ENCODE results near the gene CDCA7. TPM values are rescaled to one million over a fixed set of nuclear protein-coding genes. Genes with fewer than 3 reads are reported as not detected.
"Not testable (repeated sequence)": the region's sequence is repeated elsewhere in the genome, so short reads cannot be mapped to it uniquely, and the experiment has no call there.

Gene CDCA7
- polyA plus RNA-seq, 4 donors: 28.0 to 42.2 (median 36.1) TPM

DNA sequence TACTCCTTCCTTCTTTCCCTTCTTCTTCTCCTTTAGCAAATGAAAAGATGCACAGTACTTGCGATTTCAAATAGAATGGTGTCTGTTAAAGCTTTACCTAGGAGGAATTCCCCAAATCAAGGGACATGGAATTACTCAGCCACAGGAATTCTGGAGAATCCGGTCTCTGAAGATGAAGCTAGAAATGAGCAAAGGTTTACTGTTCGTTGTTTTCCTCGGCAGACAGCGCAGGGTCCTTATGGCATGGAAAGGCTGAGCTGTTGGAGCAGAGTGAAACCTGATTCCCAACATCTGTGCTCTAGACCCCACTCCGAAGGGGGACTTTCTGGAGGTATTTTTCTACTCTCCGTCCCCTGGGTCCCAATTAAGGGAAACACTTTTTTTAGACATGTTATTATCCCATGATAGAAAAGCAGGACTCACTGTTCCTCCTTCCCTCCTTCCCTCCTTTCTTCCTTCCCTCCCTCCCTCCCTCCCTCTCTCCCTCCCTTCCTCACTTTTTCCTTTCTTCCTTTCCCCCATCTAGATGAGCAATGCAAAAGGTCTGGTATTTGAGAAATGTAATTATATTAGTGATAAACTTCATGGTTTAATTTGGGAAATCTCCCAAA is 47.1 kb downstream of the CDCA7 start:
- DNase-seq (ENCODE audit: low read depth in 4 of 4, low spot score in 3 of 4): no peak

DNA sequence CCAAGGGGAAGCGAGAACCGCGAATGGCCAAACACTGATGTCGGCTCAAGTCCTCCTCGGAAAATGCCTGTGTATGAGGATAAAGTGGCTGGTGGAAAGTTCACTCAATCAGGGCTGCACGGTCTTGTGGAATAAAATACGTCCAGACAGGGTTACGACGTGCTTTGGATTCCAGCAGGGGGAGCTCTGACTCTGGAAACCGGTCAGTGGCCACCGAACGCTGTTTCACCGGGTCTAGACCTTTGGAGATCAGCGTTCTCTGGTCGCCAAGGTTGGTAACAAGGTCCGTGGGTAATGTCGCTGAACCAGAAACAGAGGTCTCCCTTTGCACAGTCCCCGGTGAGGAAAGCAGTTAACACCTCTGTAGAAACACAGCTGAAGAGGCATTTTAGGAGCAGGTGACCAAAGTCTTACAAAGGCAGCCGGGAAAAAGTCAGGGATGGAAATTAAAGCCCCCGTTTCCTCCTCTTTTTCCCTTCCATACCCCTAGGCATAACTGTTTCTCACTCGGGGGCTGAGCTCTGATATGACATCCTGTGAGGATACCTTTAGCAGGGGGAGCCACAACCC is 47.8 kb downstream of the CDCA7 start:
- DNase-seq (ENCODE audit: low read depth in 4 of 4, low spot score in 3 of 4): peak; percentile 63 to 79 (median 73)

DNA sequence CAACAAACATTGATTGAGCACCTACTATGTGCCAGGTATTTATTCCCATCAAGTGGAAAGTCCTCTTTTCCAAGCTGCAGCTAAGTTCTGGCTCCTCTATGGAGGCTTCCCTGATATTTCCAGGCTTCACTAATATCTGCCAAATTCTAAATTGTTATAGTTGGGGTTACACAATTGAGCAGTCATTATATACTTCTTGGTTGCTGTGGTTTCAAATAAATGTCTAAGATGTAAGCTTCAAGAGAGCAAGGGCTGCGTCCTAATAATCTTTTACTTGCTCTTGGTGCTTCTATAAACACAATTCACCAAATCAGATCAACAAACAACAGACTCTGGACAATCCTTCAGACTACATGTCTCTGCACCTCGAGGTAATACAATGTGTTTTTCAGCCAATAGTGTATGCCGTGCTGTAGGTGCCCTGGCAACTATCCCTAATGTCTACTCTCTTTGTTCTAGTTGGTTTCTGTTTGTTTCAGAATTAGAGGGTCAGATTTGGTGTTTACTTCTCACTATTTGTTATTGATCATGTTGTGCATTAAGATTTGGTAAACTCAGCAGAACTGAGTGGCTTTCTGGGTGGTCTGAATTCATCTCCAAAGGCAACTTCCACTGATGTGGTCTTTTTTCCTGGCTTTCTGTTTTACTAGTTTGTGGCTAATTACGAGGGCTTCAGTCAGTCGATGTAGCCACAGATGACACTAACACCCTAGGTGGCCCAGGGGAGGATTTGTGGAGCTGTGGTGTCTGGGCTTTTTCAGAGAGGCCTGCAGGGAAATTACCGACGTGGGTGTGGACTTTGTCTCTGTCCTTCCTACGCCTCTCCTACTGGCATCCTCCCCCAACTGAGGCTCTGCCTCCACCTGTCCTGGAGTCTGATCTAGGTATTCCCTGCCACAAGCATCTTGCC is 50.4 kb downstream of the CDCA7 start:
- DNase-seq (ENCODE audit: low read depth in 4 of 4, low spot score in 3 of 4): no peak

DNA sequence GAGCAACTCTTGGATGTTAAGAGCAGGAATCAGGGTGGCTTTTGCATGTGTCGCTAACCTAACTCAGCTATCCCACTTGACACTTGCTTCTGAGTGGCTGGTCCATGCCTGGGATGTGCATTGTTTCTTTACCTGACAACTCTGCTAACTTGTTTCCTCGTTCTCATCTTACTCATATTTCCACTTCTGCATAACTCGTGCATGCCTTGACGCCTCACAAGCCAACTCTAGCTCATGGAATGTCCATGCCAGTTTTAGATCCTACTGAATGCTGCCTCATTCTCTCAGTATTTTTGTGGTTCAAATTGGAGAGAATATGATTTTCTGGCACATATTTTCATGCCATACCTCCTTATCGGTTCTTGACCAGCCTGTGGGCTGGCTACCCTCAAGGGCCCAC is 52.5 kb downstream of the CDCA7 start:
- DNase-seq (ENCODE audit: low read depth in 4 of 4, low spot score in 3 of 4): no peak

- no peak for DNase-seq (ENCODE audit: low read depth in 4 of 4, low spot score in 3 of 4)
Measured at GRCh38 chr2:173407646-173408045, 53.0 kb downstream of the CDCA7 start.

DNA sequence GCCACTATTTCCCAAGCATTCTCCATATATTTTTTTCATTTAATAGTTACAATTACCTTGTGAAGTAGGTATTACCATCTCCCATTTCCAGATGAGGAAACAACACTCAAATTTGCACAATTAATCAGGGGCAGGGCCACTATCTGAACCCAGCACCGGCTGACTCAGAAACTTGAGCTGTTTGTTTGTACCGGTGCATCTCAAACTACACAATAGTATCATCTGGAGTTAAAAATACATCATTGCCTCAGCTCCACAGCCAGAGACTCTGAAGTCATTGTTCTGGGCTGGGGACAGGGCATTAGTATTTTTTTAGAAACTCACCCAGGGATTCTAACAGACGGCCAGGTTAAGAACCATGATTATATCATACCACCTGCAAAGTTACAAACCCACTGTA is 55.9 kb downstream of the CDCA7 start:
- DNase-seq (ENCODE audit: low read depth in 4 of 4, low spot score in 3 of 4): no peak

DNA sequence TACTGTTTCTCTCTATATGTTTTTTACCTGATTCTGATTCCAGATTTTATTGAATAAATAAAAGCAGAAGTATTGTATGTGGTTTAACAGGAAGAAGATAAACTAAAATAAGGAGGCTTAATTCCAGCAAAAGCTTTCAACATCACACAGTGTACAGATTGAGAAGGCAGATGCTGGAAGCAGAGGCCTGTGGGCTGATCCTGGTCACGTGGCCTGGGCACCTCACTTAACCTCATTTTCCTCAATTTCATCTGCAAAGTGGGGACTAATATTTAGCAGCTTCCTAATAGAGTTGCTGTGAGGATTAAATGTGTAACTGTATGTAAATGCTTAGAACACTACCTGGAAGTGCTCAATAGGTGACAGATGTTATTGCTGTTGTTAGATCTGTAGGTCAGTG is 58.0 kb downstream of the CDCA7 start:
- DNase-seq (ENCODE audit: low read depth in 4 of 4, low spot score in 3 of 4): no peak

DNA sequence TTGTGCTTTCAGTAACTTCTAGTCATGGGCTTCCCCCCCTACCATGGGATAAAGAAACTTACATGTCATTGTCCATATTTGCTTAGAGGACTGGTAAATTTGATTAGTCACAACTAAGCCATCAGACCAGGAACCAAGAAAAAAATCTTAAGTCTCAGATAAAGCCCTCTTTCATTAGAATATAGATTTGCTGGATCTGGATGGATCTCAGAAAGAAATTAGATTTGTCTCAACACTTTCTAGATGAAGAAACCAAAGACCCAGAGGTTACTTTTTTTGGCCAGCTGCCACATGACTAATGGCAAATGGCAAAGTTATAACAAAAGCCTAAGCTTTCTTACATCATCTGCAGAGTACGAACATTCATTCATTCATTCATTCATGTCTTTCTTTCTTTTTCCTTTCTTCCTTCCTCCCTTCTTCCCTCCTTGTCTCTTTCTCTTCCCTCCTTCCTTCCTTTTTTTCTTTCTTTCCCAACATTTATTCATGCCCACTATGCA is 60.2 kb downstream of the CDCA7 start:
- DNase-seq (ENCODE audit: low read depth in 4 of 4, low spot score in 3 of 4): no peak

- DNase-seq (ENCODE audit: low read depth in 4 of 4, low spot score in 3 of 4): peak in 1 of 4 donors; percentile 36
Measured at GRCh38 chr2:173415431-173416381, 61.0 kb downstream of the CDCA7 start.

GRCh38 chr2:173416415-173417152 is 61.9 kb downstream of the CDCA7 start:
- DNase-seq (ENCODE audit: low read depth in 4 of 4, low spot score in 3 of 4): not testable (repeated sequence)

DNA sequence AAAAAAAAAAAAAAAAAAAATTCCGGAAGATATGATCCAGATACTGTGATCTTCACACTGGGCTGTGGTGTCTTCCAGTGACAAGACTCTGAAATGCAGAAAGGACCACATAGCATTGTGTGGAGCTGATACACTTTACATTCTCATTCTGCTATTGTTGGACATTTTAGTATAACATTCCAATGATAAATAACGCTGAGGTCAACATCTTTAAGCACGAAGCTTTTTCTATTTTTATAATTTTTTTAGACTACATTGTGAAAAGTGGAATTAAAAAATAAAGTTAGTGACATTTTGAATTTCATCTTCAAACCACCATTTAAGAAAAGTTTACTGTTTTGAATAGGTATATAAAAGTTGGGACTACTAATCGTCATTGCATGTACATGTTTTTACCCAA is 62.7 kb downstream of the CDCA7 start:
- DNase-seq (ENCODE audit: low read depth in 4 of 4, low spot score in 3 of 4): no peak

DNA sequence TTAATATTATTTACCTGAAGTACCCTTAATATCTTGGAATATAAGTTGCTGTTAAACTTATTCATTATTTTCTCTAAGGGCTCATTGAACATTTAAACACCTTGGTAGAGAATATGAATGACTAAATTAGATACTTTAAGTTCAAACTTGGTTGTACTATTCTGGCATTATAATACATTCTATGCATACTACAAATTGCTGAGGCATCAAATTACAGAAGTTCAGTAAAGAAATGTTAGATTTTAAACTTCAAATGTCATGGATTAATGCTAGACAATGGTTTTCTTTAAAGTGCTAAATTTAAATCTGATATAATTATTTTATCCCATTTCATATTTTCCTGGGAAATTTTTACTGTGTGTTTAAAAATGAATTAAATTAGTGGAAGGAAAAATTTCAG is 63.1 kb downstream of the CDCA7 start:
- no peak for DNase-seq (ENCODE audit: low read depth in 4 of 4, low spot score in 3 of 4)

All from left renal pelvis (tissue), 4 donors.